ENCODE results near the gene CSNK2A2.

GRCh38 chr16:58110571-58111301 lies 87.2 kb downstream of the CSNK2A2 start:
- TF ChIP-seq CTCF (IDR thresholded peaks at IDR 0.05), result no peak
- no peak for TF ChIP-seq POLR2A (IDR thresholded peaks at IDR 0.05)

Measured in right lobe of liver (tissue), 4 donors.